Measurements from ENCODE around the gene TRPM3. TPM values are rescaled to one million over a fixed set of nuclear protein-coding genes. Genes with fewer than 3 reads are reported as not detected.

The TRPM3 gene
- polyA plus RNA-seq (ENCODE audit: low read depth in 6 of 6): not detected

DNA sequence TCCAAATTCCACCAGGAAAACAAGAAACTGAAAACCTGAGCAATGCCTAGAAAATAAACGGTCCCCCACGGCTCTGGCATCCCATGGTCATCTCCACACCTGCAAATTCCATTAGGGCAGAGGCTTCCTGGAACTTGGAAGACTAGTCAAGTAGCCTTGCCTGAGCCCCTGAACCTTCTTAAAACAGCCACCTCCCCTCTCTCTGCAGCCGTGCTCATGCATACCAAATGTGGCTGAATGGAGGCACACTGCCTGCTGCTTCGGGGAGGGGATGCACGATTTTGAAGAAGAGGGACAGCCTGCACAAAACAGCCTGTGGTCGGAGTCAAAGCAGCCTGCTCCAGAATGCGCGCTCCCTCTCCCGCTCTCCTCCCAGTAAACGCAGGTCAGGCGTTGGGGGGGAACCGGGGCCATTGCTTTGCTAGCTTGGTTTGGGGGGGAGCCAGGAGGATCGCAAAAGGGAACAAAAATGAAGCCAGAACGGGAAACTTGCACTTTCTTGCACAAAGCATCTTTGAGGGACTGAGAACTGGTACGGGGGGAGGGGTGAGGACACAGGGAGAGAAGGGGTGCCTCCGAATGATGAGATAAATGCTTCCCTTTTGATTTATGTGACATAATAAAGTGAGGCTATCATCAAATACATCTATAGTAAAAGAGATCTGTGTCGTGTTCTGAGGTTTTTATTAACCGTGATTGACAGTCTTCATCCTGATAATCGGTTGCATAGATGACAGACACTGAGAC, at the start of gene TRPM3:
Gene TRPM3, minus strand, starts transcription at position 347 of the 747 bp plus-strand sequence. Its CDS starts 267 bp downstream, at position 80.
- Mint-ChIP-seq H3K4me1 (peaks cover 0 to 4% (median 0%) of the 10 kb centered on the region in 3 donors), H3K27ac (peak within 1 kb of the TSS in 1 of 6 donors; percentile 10), H3K4me3 (no peak within 1 kb of the TSS), H3K27me3 (peaks cover 7 to 15% (median 10%) of the 10 kb centered on the region in 3 donors), H3K36me3 (no peaks in the 10 kb centered on the region), H3K9me3 (peaks cover 0 to 8% (median 3%) of the 10 kb centered on the region in 7 donors)
- DNase-seq (no peak), ATAC-seq (ENCODE audit: low read depth in 2 of 2) (no peak)

DNA sequence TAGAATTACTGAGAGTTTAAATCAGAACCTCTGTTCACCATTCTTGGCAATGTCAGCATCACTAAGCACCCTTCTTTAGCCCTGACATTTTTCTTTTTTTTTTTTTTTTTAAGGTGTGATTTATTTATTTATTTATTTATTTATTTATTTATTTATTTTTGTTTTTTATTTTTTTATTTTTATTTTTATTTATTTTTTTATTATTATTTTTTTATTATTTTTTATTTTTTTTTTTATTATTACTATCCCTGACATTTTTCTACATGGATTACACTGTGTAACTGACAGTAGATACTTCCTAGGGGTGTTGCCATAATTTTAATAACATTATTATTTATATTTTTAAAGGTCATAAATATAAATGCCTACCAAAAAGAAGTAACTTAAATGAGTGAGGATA, 47.0 kb upstream of the TRPM3 start:
- DNase-seq (no peak), ATAC-seq (ENCODE audit: low read depth in 2 of 2) (no peak)
- no peak overlapping the region for H3K27ac Mint-ChIP-seq
- no peaks in the 10 kb centered on the region for H3K36me3 Mint-ChIP-seq
- no peak overlapping the region for H3K4me3 Mint-ChIP-seq
- H3K4me1 Mint-ChIP-seq: no peaks in the 10 kb centered on the region
- peaks cover 0 to 13% (median 6%) of the 10 kb centered on the region in 7 donors for H3K9me3 Mint-ChIP-seq
- no peaks in the 10 kb centered on the region for H3K27me3 Mint-ChIP-seq

DNA sequence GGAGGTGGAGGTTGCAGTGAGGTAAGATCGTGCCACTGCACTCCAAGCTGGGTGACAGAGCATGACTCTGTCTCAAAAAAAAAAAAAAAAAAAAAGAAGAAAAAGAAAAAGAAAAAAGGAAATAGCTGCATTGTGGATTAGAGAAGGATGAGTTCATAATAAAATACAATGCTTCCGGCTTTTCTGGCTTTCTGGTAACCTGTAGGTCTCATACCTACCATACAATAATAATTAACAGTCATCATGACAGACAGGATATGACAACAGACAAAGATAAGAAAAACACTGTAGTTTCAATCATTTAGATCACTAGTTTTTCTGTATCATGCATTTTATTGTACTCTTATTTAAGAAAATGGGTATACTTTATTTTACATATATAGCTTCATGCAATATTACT, 40.7 kb upstream of the TRPM3 start:
- Mint-ChIP-seq H3K27me3 (no peaks in the 10 kb centered on the region), H3K36me3 (no peaks in the 10 kb centered on the region), H3K4me1 (no peaks in the 10 kb centered on the region), H3K9me3 (no peaks in the 10 kb centered on the region), H3K27ac (no peak overlapping the region), H3K4me3 (no peak overlapping the region)
- ATAC-seq (ENCODE audit: low read depth in 2 of 2) (no peak), DNase-seq (no peak)

DNA sequence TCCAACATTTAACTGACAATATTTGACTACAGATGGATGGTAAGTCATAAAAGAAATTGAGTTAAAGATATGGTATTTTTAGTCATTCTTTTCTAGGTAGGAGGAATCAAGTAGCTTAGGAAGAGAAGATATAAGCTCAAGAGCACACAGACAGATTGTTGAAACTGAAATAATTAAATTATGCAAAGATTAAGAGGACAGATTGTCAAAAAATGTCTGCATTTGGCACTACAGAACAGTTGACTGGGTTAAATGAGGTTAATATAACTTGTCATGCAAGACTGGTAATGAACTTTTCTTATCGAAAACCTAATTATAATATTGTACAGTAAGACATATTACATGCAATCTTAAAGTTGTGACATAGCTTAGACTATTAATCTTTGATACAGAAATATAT, 36.3 kb upstream of the TRPM3 start:
- no peak overlapping the region for H3K4me3 Mint-ChIP-seq
- no peak overlapping the region for H3K27ac Mint-ChIP-seq
- no peaks in the 10 kb centered on the region for H3K27me3 Mint-ChIP-seq
- DNase-seq: no peak
- H3K4me1 Mint-ChIP-seq: no peaks in the 10 kb centered on the region
- H3K9me3 Mint-ChIP-seq: no peaks in the 10 kb centered on the region
- no peaks in the 10 kb centered on the region for H3K36me3 Mint-ChIP-seq
- ATAC-seq (ENCODE audit: low read depth in 2 of 2): no peak

DNA sequence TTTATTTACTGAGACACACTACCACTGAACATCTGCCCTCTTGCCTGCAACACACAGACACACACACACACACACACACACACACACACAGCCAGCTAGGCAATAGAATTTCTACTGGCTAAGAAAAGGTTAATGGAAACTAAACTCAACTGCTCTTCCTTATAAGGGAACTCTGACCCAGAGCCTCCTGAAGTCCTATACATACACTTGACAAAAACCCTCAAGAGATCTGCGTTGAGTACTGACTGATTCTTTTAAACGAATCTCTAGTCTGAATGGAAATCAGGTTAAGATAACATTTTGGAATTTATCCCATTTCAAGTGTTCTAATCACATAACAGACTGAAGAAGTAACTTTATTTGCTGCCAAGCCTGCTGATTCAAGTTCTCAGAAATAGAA, 25.9 kb upstream of the TRPM3 start:
- Mint-ChIP-seq H3K27ac (no peak overlapping the region), H3K4me3 (no peak overlapping the region), H3K27me3 (no peaks in the 10 kb centered on the region), H3K36me3 (no peaks in the 10 kb centered on the region), H3K4me1 (no peaks in the 10 kb centered on the region), H3K9me3 (peaks cover 0 to 21% (median 5%) of the 10 kb centered on the region in 7 donors)
- DNase-seq (no peak), ATAC-seq (ENCODE audit: low read depth in 2 of 2) (no peak)

DNA sequence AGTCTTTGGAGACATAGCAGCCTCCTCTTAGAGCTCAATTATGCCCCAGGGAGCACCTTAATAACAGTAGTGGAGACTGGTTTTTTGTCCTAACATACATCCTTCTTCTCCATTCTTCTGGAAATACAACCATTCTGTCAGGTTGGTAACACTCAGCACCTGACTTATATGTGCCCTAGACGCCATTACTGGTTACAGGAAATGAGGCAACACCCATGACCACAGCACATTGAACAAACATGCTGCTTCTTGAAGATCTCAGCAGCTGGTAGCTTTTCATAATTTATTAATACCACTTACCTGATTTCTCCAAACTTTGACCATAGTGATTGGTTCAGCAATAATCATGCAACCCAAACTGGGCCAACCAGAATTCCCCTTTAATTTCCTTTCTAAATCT, 25.1 kb upstream of the TRPM3 start:
- Mint-ChIP-seq H3K4me1 (no peaks in the 10 kb centered on the region), H3K36me3 (no peaks in the 10 kb centered on the region), H3K27ac (no peak overlapping the region), H3K27me3 (no peaks in the 10 kb centered on the region), H3K9me3 (peaks cover 0 to 21% (median 5%) of the 10 kb centered on the region in 7 donors), H3K4me3 (no peak overlapping the region)
- ATAC-seq (ENCODE audit: low read depth in 2 of 2) (no peak), DNase-seq (no peak)

DNA sequence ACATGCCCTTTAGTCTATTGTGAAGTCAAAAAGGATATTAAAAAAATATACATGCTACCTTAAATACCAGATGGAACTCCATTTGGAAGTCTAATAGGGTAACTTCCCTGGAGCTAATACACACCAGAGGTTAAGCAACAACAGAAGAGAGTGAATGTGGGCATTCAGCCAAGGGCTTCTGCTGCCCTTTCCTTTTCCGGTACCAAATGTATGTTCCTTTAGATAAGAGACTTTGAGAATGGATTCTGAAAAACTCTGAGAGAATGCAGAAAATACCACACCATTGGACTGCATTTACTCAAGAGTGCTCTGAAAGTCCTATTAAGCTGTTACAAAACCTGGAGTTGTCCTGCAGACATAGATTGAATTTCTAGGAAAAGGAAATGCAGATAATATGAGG, 23.8 kb upstream of the TRPM3 start:
- H3K27me3 Mint-ChIP-seq: no peaks in the 10 kb centered on the region
- H3K36me3 Mint-ChIP-seq: no peaks in the 10 kb centered on the region
- no peak for ATAC-seq (ENCODE audit: low read depth in 2 of 2)
- no peak overlapping the region for H3K4me3 Mint-ChIP-seq
- no peaks in the 10 kb centered on the region for H3K4me1 Mint-ChIP-seq
- no peak overlapping the region for H3K27ac Mint-ChIP-seq
- DNase-seq: no peak
- peaks cover 0 to 21% (median 5%) of the 10 kb centered on the region in 7 donors for H3K9me3 Mint-ChIP-seq

DNA sequence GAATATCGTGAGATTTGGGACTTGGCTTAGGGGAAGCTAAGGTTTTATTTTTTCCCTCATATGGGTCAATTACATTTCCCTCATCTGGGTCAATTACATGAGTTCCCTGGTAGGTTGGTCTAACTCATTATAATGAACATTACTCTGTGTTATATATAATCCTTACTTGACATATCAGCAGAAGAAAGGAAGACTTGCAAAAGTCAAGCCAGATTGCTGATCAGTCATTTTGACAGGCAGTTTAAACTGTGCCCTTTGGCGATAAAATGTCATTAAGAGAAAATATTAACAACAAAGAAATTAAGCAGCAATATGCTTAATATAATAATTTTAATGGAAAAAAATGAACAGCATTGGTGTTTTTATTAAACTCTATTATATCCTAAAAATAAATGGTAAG, 23.1 kb upstream of the TRPM3 start:
- Mint-ChIP-seq H3K9me3 (peaks cover 0 to 21% (median 5%) of the 10 kb centered on the region in 7 donors), H3K27me3 (no peaks in the 10 kb centered on the region), H3K4me3 (no peak overlapping the region), H3K27ac (no peak overlapping the region), H3K36me3 (no peaks in the 10 kb centered on the region), H3K4me1 (no peaks in the 10 kb centered on the region)
- DNase-seq: no peak
- ATAC-seq (ENCODE audit: low read depth in 2 of 2): no peak

DNA sequence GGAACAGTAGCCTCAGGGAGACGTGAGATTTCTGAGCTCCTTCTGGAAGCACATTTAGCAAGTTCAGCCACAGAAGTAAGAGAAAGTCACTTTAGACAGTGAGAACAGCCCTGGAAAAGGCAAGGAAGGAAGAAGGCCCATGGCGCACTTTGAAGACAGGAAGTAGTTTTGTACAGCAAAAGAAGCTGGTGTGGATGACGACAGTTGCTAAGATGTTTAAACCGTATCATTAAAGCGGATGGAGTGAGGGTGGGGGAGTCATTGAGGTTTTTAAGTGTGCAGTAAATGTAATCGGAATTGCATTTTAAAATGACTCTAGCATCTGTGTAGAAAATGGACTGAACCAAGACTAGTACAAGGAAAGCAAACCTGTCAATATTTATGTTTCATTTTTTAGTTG, 15.3 kb upstream of the TRPM3 start:
- Mint-ChIP-seq H3K36me3 (no peaks in the 10 kb centered on the region), H3K27me3 (no peaks in the 10 kb centered on the region), H3K9me3 (peaks cover 0 to 2% (median 0%) of the 10 kb centered on the region in 7 donors), H3K27ac (no peak overlapping the region), H3K4me1 (no peaks in the 10 kb centered on the region), H3K4me3 (no peak overlapping the region)
- DNase-seq (no peak), ATAC-seq (ENCODE audit: low read depth in 2 of 2) (no peak)

DNA sequence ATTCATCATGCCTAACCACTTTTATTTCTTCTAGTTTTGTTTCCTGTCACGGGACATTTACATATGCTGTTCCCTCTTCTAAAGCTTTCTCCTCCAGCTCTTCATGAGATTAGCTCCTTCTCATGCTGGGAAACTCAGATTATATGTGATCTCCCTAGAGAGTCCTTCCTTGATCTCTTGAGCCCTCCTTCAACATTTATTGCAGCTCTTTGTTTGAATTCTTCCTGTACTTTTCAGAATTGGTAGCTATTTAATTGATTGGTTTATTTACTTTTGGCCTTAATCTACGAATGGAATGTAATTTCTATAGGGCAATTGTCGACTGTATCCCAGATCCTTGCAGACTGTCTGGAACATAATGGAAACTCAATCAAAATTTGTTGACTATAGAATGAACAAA, 9.7 kb upstream of the TRPM3 start:
- ATAC-seq (ENCODE audit: low read depth in 2 of 2) (no peak), DNase-seq (no peak)
- H3K36me3 Mint-ChIP-seq: no peaks in the 10 kb centered on the region
- H3K4me1 Mint-ChIP-seq: no peaks in the 10 kb centered on the region
- H3K27ac Mint-ChIP-seq: no peak overlapping the region
- H3K27me3 Mint-ChIP-seq: no peaks in the 10 kb centered on the region
- peaks cover 0 to 2% (median 0%) of the 10 kb centered on the region in 7 donors for H3K9me3 Mint-ChIP-seq
- H3K4me3 Mint-ChIP-seq: no peak overlapping the region

DNA sequence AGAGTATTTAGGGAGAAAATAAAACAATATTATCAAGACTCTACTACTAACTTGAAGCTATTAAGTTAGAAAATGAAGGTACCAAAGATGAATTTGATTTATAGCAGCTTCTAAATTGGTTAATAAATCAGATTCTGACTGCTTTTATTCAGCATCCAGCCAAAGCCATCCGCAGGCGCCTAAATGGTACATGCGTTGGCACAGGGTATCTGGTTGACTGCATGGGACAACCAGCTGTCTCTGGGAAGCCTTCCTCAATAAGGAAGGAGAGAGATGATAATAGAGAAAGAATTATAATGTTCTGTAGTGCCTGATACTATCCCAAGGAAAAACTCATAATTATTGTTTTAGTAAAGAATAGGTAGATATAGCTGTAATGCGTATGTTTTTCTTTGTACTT, 9.1 kb upstream of the TRPM3 start:
- DNase-seq: no peak
- no peaks in the 10 kb centered on the region for H3K36me3 Mint-ChIP-seq
- no peaks in the 10 kb centered on the region for H3K4me1 Mint-ChIP-seq
- no peak for ATAC-seq (ENCODE audit: low read depth in 2 of 2)
- H3K27me3 Mint-ChIP-seq: no peaks in the 10 kb centered on the region
- H3K4me3 Mint-ChIP-seq: no peak overlapping the region
- H3K9me3 Mint-ChIP-seq: peaks cover 0 to 4% (median 0%) of the 10 kb centered on the region in 7 donors
- H3K27ac Mint-ChIP-seq: no peak overlapping the region

DNA sequence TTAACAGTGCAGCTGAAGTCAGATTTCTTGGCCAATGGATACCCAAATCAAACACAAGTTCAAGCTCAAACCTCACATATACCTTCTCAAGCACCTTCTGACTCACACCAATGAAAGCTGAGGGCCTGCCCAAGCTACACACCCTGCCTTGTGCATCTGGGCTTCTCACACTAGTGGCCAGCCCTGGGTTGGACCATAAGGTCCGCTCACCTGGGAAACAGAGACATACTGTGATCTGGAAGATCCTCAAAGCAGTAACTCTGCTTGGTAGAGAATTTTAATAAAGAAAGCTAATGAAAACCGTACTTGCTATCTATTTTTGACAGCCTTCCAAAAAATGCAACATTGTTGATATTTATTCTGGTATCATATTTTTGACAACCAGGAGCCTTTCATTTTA, 7.4 kb upstream of the TRPM3 start:
- H3K27ac Mint-ChIP-seq: no peak overlapping the region
- H3K9me3 Mint-ChIP-seq: peaks cover 0 to 8% (median 3%) of the 10 kb centered on the region in 7 donors
- no peak overlapping the region for H3K4me3 Mint-ChIP-seq
- no peaks in the 10 kb centered on the region for H3K36me3 Mint-ChIP-seq
- no peak for ATAC-seq (ENCODE audit: low read depth in 2 of 2)
- no peak for DNase-seq
- H3K4me1 Mint-ChIP-seq: no peaks in the 10 kb centered on the region
- H3K27me3 Mint-ChIP-seq: no peaks in the 10 kb centered on the region

DNA sequence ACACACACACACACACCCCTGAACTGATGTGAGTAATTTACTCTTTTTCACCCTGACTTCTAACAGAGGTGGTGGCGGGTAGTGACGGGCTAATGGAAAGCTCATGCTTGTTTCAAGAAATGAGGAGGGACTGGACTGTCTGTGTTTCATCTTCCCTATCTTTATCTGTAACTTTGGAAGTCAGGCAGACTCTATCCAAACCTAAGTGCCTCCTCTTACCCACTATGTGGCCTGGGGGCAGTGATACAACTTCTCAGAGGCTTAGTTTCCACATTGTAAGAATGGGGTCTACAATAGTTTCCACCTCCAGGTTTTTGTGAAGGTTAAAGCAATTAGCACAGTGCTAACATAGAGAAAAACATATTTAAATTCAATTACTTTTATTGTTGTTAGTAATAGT, 5.9 kb upstream of the TRPM3 start:
- no peak overlapping the region for H3K27ac Mint-ChIP-seq

DNA sequence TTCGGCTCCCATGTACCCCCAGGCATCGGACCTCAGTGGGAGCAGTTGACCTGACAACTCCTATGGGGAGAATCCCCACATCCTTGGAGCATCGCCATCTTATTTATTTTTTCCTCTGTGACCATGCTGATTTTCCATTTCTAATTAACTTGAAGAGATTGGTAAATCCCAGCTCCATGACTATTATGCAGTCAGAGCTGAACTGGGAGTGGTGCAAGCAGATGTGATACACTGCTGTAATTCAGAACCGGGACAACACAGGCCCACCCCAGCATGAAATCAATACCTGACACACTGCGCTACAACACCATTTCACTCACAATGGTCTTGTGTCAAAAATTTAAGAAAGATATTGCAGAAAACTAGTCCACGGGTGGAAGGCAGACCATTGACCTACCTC, 1.0 kb upstream of the TRPM3 start:
- ATAC-seq (ENCODE audit: low read depth in 2 of 2) (no peak), DNase-seq (no peak)
- no peak overlapping the region for H3K27ac Mint-ChIP-seq
- peaks cover 0 to 4% (median 0%) of the 10 kb centered on the region in 3 donors for H3K4me1 Mint-ChIP-seq
- H3K36me3 Mint-ChIP-seq: no peaks in the 10 kb centered on the region
- peaks cover 7 to 15% (median 10%) of the 10 kb centered on the region in 3 donors for H3K27me3 Mint-ChIP-seq
- no peak overlapping the region for H3K4me3 Mint-ChIP-seq
- peaks cover 0 to 8% (median 3%) of the 10 kb centered on the region in 7 donors for H3K9me3 Mint-ChIP-seq

More for the DNA sequence above, 5.9 kb upstream of the TRPM3 start:
- H3K27me3 Mint-ChIP-seq: peaks cover 2 to 4% (median 2%) of the 10 kb centered on the region in 3 donors
- no peaks in the 10 kb centered on the region for H3K36me3 Mint-ChIP-seq
- DNase-seq (no peak), ATAC-seq (ENCODE audit: low read depth in 2 of 2) (no peak)
- no peak overlapping the region for H3K4me3 Mint-ChIP-seq
- H3K9me3 Mint-ChIP-seq: peaks cover 0 to 8% (median 3%) of the 10 kb centered on the region in 7 donors
- H3K4me1 Mint-ChIP-seq: no peaks in the 10 kb centered on the region

DNA sequence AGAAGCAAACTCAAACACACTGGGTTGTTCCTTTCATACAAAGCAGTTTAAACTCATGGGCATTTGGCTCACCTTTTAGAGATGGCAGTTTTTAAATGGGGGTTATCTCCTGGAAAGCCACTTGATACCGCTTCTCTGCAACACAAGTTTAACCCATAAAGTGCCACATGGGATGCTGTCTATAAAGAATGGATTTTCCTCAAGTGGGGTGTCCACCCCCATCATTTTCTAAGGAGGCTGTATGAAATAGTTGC, 528 bp upstream of the TRPM3 start:
- Mint-ChIP-seq H3K9me3 (peaks cover 0 to 8% (median 3%) of the 10 kb centered on the region in 7 donors), H3K4me1 (peaks cover 0 to 4% (median 0%) of the 10 kb centered on the region in 3 donors)
- DNase-seq: no peak

More for the DNA sequence above, 528 bp upstream of the TRPM3 start:
- H3K27ac Mint-ChIP-seq: no peak overlapping the region
- peaks cover 7 to 15% (median 10%) of the 10 kb centered on the region in 3 donors for H3K27me3 Mint-ChIP-seq
- no peak overlapping the region for H3K4me3 Mint-ChIP-seq
- H3K36me3 Mint-ChIP-seq: no peaks in the 10 kb centered on the region
- ATAC-seq (ENCODE audit: low read depth in 2 of 2): no peak
